Measurements from ENCODE around the gene PDGFB.

The PDGFB gene

GRCh38 chr22:39176143-39176713 lies 68.6 kb downstream of the PDGFB start:
- no peak for DNase-seq (ENCODE audit: low read depth, low spot score)

DNA sequence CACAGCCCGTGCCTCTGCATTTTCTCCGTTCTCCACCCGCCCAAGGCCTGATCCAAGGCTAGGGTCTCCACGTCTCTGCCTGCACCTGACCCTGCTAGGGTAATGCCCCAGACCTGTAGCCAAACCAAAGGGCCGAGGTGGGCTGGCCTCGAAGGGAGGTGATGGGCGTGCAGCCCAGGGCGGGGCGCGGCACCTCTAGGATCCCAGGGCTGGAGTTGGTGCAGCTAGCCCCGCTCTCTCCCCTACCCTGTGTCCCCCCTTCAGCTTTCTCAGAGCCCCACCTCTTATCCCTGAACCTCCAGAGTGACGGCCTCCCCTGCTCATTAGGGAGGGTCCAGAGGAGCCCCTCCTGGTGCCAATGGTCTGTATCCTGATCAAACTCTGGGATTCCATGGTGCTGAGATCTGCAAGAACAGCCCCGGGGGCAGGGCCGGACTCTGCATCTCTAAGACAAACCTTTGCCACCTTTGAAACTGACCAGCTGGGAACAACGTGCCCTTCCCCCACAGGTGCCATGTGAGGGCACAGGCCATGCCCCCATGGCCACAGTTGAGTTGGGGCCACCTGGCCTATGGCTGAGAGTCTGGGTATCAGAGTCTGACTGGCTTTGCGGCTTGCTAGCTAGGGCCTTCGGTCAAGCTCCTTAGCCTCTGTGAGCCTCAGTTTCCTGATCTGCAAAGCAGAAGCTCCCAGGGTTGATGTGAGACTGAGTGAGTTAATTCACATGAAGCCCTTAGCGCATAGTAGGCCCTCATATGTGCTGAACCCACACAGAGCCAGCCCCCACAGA lies 69.2 kb downstream of the PDGFB start:
- no peak for DNase-seq (ENCODE audit: low read depth, low spot score)

- peak; percentile 98 for DNase-seq (ENCODE audit: low read depth, low spot score)
These were observed 70.1 kb downstream of the PDGFB start for GRCh38 chr22:39174498-39175352.

DNA sequence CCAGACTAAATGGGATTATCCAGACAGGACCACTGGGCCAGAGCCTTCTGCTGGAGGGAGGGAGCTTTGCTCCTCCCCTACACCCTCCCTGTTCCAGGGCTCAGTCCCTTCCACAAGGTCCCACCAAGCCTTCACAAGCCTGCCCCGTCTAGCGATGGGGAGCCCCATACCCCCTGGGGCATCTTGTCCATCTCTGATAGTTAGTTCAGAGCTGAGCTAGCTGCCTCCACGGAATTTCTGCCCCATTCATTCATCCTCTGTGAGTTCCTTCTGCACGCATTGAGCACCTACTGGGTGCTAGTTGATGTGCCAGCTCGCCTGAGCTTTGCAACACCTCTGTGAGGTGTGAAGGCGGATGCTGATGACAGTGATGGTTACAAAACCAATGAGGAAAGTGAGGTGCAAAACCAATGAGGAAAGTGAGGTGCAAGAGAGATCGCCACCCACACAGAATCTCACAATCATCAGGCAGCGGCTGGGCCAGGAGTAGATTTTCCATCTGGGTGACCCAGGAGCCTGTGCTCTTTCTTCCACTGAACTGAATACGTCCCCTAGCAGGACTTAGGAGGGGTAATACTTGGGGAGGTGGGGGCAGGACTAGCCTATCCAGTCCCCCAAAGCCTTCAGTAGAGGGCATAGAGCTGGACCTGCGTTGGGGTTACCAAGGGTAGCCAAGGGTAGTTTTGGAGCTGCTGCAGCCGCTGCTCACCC lies 70.8 kb downstream of the PDGFB start:
- no peak for DNase-seq (ENCODE audit: low read depth, low spot score)

Data from iPS DF 19.7 (cell line).